Upper lobe of left lung (tissue), 4 donors: ENCODE data around the gene KIAA1755.

ENCODE experiments used
- CTCF ChIP-seq, 6 experiments: fragments of 450-650 bp in 4 of 6; fragments of 200-600 bp in 2 of 6; sonication (generic) in 2 of 6; IDR thresholded peaks; one replicate each; pipeline ENCODE4 v1.5.1; 2016 to 2019; ENCODE audit warnings: antibody characterized with exemption in 6 of 6
- EP300 ChIP-seq, 4 donors: sonication (generic); formaldehyde crosslinking; IDR thresholded peaks; one replicate each; pipeline ENCODE4 v1.5.1; 2017; ENCODE audit warnings: antibody characterized with exemption in 4 of 4, control low read depth in 2 of 4
- POLR2A ChIP-seq, 4 donors: fragments of 450-650 bp; IDR thresholded peaks; one replicate each; pipeline ENCODE4 v1.5.1; 2016 to 2017; ENCODE audit warnings: antibody characterized with exemption in 4 of 4, mild to moderate bottlenecking in 2 of 4
- POLR2AphosphoS5 ChIP-seq, 2 donors: sonication (generic); formaldehyde crosslinking; IDR thresholded peaks; one replicate each; pipeline ENCODE4 v1.5.1; 2017; ENCODE audit warnings: antibody characterized with exemption in 2 of 2

DNA sequence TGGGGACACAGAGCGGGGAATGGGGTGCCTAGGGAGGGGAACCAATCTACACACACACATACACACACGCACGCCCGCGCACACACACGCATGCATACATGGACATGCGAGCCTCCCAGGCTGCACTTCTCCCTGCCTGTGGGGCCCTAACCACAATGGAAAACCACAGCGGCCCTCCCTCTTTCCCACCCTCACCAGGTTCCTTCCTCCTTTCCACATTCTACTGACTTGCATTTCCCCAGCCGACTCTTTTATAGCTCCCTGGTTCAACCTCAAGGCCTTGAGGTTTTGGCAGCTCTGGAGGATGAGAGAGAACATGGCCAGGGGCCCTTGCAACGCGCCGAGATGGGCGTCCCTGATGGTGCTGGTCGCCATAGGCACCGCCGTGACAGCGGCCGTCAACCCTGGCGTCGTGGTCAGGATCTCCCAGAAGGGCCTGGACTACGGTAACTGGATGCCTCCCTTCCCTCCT is 43.4 kb upstream of the KIAA1755 start, which contains the start of gene BPI:
- no peak for TF ChIP-seq CTCF (IDR thresholded peaks at IDR 0.05)
- TF ChIP-seq EP300 (IDR thresholded peaks at IDR 0.05), result no peak
- TF ChIP-seq POLR2A (IDR thresholded peaks at IDR 0.05), result no peak
- TF ChIP-seq POLR2AphosphoS5 (IDR thresholded peaks at IDR 0.05), result peak in 1 of 2 donors; percentile 31
